Suppressor macrophage treated with lipopolysaccharide for 4 hours (primary cell): ENCODE results near the gene GALNT8.
"Not testable (repeated sequence)": the region's sequence is repeated elsewhere in the genome, so short reads cannot be mapped to it uniquely, and the experiment has no call there.

ENCODE experiments used
- DNase-seq: peaks from one replicate; pipeline ENCODE4 v3.0.0-alpha.2; 2020

The GALNT8 gene

GRCh38 chr12:4719821-4720636 is at the start of gene GALNT8:
GALNT8 (plus strand) TSS chr12:4720400; CDS start chr12:4720678, 278 bp downstream.
- no peak for DNase-seq

DNA sequence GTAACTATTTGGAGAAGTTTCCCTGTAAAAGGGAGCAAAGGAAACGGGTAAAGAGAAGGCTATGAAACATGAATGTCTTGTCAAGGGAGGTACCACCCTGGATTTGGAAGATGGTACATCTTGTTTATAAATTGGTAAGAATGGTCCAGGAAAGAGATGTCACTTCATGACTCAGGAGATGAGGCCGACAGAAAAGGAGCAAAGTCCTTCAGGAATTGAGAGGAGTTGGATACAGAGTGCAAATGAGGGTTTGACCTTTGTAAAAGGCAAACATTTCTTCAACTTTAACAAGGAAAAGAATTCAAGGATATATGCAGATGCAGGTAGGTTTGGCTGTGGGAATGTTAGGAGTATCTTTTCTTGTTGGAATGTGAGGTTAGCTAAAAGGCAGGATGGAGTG is 40.5 kb upstream of the GALNT8 start:
- DNase-seq: no peak

DNA sequence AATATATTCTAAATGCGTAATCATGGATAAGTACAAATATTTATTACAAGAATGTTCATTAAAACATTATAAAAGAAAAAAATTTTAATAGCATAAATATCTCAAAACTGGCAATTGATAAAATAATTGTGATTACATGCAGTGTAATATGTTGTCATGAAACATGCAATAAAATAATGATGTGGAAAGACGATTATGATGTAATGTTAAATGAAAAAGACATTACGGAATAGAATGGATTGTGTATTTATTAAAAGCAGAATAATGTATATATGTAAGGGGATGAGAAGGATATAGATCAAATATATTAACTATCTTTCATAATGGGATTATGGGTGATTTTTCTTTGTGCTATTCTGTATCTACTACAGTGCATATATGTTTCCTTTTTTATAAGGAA is 38.5 kb upstream of the GALNT8 start:
- no peak for DNase-seq

DNA sequence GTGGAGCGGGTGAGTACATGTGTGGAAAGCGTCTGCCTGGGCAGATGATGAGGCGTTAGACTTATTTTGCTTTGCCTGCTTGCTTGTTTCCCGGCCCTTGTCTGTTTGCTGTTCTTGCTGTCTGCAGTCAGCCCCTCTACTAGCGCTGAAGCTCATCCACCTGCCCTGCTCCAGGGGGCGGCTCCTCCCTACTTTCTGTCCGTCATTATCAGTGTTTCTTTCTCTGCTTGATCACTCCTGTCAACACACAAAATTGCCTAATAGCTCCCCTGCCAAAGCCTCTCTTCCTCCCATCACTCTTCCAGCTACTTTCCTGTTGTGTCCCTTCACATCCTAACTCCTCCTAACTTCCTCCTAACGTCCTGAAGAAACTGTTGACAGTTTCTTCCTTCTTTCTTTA is 34.9 kb upstream of the GALNT8 start:
- no peak for DNase-seq

DNA sequence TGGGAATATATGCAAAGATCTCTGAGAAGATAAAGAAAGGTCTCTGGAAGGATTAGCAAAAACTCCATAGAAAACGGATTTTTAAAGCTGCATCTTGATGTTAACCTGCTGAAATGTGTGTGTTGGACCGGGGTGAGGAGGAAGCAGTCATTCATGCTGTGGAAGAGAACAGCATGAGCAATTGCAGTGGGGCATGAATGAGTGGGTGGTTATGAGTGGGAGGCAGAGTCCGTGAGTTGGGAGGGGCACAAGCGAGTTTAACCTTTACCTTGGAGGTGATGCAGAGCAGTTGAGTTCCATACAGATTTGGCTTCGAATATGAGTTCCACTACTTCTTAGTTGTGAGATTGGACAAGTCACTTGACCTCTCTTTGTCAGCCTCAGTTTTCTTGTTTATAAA is 29.4 kb upstream of the GALNT8 start:
- no peak for DNase-seq

DNA sequence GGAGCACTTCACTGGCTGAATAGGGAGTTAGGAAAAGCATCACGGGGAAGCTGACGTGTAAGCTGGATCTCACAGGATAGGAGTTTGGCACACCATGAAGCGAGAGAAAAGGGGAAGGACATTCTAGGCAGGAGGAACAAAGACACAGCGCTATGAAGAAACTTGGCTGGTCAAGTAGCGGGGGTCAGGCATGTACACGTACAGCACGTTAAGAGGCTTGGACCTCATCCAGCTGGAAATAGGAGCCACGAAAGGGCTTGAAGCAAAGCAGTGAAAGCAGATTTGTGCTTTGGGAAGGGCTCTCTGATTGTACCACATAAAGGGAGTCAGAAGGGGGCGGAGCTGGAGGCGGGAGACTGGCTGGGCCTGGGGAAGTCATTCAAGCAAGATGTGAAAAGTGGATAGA is 19.6 kb upstream of the GALNT8 start:
- DNase-seq: no peak

- no peak for DNase-seq
Measured at GRCh38 chr12:4701395-4702190, 18.6 kb upstream of the GALNT8 start.

GRCh38 chr12:4703676-4704075 is 16.5 kb upstream of the GALNT8 start:
- DNase-seq: no peak

DNA sequence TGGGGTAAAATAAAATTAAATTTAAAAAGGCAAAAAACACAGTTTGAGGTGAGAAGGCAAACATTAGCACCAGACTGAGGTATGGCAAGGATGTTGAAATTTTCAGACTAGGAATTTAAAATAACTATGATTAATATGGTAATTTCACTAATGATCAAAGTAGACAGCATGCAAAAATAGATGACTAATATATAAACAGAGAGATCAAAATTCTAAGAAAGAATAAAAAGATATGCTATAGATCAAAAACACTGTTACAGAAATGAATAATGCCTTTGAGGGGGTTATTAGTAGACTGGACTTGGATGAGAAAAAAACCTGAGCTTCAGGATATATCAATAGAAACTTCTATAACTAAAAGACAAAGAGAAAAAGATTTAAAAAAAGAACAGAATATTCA is 14.4 kb upstream of the GALNT8 start:
- no peak for DNase-seq

DNA sequence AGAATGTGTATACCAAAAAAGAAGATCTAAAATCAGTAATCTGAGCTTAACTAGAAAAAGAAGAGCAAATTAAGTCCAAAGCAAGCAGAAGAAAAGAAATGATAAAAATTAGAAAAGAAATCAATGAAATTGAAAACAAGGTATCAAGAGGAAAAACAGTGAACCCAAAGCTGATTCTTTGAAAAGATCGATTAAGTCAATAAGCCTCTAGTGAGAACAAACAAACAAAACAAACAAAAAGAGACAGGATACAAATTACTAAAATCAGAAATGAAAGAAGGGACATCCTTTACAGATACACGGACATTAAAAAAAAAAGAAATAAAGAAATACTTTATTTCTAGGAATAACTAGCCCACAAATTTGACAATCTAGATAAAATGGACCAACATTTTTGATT is 12.9 kb upstream of the GALNT8 start:
- DNase-seq: no peak

DNA sequence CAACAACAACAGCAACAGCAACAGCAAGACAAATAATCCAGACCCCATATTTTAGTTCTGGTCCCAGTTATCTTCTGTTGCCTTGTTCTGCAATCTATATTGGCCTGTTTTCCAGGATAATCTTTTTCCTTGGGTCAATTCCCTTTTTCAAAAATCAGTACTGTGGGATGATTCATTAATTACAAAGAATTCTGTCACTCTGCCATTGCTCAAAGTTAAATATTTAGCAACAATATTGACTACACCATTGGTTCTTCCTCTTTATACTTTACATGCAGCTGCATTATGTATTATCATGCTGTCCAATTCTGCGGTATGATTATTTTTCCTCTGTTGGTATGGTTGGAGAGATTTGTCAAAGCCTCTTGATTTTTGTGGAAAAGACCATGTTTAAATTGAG is 10.1 kb upstream of the GALNT8 start:
- peak; percentile 24 for DNase-seq

GRCh38 chr12:4714879-4715278 is 5.3 kb upstream of the GALNT8 start:
- DNase-seq: no peak

- DNase-seq: no peak
Measured at GRCh38 chr12:4717806-4718205, 2.4 kb upstream of the GALNT8 start.

DNA sequence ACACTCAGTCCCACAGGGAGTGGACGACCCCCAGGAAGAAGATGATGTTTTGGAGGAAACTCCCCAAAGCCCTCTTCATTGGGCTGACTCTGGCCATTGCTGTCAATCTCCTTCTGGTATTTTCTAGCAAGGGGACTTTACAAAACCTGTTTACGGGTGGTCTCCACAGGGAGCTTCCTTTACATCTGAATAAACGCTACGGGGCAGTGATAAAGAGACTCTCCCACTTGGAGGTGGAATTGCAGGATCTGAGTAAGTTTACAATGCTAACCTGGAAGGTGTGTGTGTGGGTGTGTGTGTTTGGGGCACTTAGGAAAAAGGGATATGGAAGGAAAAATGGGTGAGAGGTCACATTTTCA is 416 bp downstream of the GALNT8 start:
- DNase-seq: no peak

GRCh38 chr12:4721587-4721986 is 1.4 kb downstream of the GALNT8 start:
- DNase-seq: not testable (repeated sequence)

- DNase-seq: no peak
Measured at GRCh38 chr12:4723226-4723625, 3.0 kb downstream of the GALNT8 start.

DNA sequence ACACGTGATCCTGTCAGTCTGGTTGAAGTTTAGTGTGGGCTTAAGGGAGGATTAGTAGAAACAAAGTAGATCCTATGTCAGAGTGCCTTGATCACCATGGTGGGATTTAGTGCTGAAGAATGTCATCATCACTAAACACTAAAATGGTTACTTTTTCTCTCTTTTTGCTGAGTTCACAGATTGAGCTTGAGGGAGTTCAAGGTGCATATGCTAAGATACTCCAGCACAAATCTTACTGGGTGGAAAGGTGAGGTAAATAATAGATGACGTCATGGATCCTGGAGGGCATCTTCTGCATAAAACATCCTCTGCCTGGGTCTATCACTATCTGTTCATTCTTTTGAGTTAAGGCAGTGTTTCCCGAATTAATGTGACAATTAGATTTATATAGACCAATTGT is 4.9 kb downstream of the GALNT8 start:
- DNase-seq: no peak

DNA sequence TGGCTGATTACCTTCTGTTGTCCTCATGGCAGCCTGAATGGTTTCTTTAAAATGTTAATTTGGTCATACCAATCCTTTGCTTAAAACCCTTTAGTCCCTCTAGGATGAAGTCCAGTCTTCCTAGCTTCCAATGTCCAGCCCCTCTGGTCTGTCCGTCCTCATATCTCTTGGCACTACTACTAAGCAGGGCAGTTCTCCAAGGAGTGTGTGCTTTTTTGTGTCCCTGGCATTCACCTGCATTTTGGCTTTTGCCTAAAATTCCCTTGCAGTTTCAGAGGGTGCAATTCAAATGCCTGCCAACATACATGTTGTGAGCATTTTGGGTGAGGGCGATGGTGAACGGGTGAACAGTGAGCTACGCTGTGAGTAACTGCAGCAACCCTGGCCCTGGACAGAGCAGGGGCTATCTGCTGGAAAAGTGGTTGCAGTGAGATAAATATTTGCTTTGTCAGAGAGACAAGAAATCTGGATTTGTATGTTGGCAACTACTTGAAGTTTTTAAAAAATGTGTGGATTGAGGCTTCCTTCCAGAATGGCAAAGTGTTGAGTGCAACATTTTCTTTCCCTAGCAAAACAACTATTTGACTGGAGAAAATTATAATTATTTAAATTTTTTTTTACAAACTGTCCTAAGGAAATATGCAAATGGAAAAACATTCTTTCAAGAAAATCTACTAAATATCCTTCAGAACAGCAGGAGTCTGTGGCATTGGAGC is 14.6 kb downstream of the GALNT8 start:
- DNase-seq: no peak

- no peak for DNase-seq
Measured at GRCh38 chr12:4736091-4736490, 15.9 kb downstream of the GALNT8 start.

GRCh38 chr12:4738541-4738940 is 18.3 kb downstream of the GALNT8 start:
- DNase-seq: no peak

GRCh38 chr12:4742416-4742970 is 22.3 kb downstream of the GALNT8 start:
- no peak for DNase-seq

DNA sequence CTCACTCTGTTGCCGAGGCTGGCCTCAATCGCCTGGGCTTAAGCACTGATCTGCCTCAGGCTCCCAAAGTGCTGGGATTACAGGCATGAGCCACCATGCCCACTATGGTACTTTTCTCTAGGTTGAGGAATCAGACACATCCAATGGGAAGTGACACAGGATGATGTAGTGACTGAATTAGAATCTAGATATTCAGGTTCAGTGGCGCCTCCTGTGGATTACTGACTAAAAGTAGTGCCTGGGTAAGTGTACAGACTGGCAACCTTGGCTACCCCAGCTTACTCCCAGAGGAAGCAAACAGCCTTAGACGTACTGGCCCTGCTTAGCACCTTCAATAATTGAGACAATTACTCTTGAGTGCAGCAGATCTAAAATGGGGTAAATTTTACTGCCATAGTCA is 22.8 kb downstream of the GALNT8 start:
- peak; percentile 1 for DNase-seq

DNA sequence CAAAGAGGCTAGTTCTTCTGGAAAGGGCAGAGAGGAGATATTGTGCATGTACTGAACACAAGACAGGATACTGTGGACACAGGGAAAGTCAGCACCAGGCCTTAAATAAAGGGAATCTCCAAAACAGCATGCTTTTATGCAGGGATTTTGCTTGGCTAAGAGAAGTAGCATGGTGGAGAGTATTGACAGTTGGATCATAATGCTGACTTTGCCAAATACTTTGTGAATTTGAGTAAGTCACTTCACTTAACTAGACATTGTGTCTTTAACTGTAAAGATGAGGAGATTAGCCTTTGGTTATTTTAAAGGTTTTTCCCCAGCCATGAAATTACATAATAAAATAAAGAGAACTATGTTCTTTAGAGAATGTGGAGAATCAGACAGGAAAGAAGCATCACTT is 24.5 kb downstream of the GALNT8 start:
- DNase-seq: no peak
